Activated CD4-positive, alpha-beta T cell treated with anti-CD3 and anti-CD28 coated beads for 4 hours (primary cell): Measurements from ENCODE around the gene UBTD2.
"Not testable (repeated sequence)": the region's sequence is repeated elsewhere in the genome, so short reads cannot be mapped to it uniquely, and the experiment has no call there.

ENCODE experiments used
- DNase-seq, 2 donors: peaks; one replicate each; pipeline ENCODE4 v3.0.0-alpha.2; 2020

UBTD2 gene

GRCh38 chr5:172291837-172292236 is 8.3 kb upstream of the UBTD2 start:
- DNase-seq: not testable (repeated sequence)

GRCh38 chr5:172288465-172288864 is 4.9 kb upstream of the UBTD2 start:
- DNase-seq: no peak

- not testable (repeated sequence) for DNase-seq
Measured at GRCh38 chr5:172287140-172287539, 3.6 kb upstream of the UBTD2 start.

DNA sequence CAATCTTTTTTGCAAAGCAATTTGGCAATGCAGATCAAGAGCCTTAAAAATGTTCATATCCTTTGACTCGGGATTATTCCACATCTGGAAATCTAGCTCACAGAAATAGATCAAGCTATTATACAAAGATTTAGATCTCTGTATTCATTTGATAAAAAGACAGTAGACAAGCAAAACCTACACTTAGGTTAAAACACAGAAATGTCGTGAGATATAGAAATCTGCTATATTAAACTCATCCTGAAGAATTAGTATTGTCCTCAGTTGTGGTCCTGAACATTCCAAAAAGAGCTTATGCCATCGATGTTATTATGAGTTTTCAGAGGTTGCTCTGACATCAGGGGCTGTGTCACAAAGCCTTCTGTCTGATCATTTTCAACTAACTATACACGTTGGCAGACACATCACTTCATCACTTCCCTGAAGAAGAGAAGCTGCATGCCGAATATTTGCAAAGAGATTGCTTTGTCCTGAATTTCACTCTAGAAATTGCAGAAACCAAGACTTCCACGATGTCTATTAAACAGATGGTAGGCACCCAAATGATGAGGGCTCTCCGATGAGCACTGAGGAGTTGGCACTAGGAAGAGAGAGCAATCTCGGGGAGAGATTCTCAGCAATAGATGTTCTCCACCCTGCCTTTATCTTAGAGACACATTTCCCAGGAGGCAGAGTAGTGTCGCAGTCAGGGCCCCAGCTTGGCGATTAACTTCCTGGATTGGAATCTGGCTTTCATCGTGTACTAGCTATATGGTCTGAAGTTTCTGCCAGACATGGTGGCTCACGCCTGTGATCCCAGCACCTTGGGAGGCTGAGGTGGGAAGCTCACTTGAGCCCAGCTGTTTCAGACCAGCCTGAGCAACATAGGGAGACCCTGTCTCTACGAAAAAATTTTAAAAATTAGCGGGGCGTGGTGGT is 1.9 kb upstream of the UBTD2 start:
- no peak for DNase-seq

- no peak for DNase-seq
Measured at GRCh38 chr5:172284611-172284980, 1.0 kb upstream of the UBTD2 start.

GRCh38 chr5:172283862-172284610 is 472 bp upstream of the UBTD2 start:
- DNase-seq: peak; percentile 77 to 79

DNA sequence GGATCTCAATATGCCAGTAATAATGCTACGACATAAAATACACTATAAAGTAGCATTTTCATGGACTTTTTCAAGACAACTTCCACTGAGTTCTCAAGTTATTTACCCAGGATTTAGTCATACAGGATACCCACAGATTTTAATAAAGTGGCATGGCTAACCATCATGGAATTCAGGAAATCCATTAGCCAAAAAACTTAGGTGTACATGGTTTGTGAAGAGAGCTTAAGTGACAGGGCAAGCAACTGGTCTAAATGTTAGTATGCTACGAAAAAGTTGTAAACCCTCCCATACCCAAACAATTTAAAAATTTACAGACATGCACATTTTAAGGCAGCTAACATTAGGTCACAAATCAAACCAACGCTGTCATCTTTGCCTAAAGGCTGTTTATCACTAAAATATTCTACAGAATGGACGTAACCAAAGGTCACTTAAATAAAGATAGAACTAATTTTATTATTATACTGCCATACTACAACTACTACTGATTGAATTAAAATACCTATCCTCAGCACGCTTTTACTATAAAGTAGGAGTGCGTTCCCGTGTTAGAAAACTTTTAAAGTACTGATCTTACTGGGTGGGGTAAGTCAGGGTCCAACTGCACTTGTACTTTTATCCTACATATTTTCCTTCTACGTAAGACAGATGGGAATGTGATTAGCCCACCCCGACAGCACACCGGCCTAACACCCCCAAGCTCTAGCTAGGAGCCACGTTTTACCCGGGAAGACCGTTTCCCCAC is 1.1 kb downstream of the UBTD2 start:
- no peak for DNase-seq

- no peak for DNase-seq
Measured at GRCh38 chr5:172281346-172281745, 2.2 kb downstream of the UBTD2 start.

DNA sequence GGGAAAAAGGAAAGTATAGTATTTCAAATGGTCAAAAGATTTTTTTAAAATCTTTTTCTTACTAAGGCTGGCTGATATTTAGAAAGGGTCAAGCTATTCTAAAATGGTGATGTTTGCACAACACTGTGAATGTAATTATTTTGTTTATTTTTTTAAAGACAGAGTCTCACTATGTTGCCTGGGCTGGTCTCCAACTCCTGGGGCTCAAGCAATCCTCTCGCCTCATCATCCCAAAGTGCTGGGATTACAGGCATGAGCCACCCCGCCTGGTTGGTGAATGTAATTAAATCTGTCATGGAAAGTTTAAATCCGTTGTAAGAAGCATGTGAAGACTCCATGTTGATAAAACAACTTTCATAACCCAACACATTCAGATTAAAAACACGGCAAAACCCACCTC is 2.6 kb downstream of the UBTD2 start:
- no peak for DNase-seq

GRCh38 chr5:172280317-172280716 is 3.2 kb downstream of the UBTD2 start:
- DNase-seq: no peak

DNA sequence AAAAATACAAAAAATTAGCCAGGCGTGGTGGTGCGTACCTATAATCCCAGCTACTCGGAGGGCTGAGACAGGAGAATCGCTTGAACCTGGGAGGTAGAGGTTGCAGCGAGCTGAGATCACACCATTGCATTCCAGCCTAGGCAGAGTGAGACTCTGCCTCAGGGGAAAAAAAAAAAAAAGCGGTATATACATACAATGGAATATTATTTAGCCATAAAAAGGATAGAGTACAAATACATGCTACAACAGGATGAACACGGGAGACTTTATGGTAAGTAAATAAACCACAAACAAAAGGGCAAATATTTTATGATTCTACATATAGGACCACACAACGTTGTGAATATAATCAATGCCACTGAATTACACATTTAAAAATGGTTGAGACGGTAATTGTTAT is 5.2 kb downstream of the UBTD2 start:
- DNase-seq: no peak

DNA sequence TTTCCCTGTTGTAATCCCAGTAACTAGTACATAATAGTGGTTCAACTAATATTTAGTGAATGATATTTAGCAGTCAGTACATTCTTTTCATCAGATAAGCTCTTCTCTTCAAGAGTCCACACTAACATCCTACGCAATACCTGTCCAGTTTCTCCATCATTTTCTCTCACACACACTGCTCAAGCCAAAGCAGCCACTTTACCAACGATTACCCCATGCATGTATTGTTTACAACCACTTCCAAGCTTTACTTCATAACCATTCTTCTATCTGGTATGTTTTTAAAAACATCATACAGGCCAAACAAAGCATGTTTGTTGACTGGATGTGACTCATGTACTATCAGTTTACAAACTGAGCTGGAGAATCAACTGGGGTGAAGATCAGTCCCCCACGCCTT is 7.3 kb downstream of the UBTD2 start:
- no peak for DNase-seq

DNA sequence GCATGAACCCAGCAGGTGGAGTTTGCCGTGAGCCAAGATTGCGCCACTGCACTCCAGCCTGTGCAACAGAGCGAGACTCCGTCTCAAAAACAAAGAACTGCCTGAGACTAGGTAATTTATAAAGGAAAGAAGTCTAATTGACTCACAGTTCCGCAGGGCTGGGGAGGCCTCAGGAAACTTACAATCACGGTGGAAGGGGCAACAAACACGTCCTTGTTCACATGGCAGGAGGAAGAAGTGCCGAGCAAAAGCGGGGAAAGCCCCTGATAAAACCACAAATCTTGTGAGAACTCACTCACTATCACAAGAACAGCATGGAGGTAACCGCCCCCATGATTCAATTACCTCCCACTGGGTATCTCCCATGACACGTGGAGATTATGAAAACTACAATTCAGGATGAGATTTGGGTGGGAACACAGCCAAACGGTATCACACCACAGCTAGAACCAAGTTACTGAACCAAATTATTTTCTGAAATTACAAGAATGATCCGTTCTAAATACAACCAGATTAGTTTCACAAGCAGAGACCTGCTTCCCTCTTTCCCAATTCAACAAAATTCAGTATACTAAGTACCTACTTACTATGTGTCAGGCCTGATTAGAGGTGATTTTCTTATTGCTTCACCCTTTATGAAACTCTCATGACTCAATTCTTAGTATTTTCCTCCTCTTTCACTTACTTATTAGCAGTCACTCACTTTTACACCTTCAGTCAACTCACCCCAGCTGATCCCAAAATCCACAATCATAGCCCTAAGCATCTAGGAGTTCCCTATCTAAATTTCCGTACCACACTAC is 8.4 kb downstream of the UBTD2 start:
- DNase-seq: peak; percentile 61 to 68

- DNase-seq: no peak
Measured at GRCh38 chr5:172267943-172268342, 15.6 kb downstream of the UBTD2 start.

GRCh38 chr5:172266676-172267092 is 16.9 kb downstream of the UBTD2 start:
- DNase-seq: no peak

GRCh38 chr5:172266071-172266675 is 17.4 kb downstream of the UBTD2 start:
- no peak for DNase-seq

- DNase-seq: no peak
Measured at GRCh38 chr5:172264815-172265395, 18.7 kb downstream of the UBTD2 start.

- no peak for DNase-seq
Measured at GRCh38 chr5:172255444-172255843, 28.1 kb downstream of the UBTD2 start.

- DNase-seq: no peak
Measured at GRCh38 chr5:172252501-172252900, 31.1 kb downstream of the UBTD2 start.

GRCh38 chr5:172251419-172251818 is 32.1 kb downstream of the UBTD2 start:
- DNase-seq: no peak

DNA sequence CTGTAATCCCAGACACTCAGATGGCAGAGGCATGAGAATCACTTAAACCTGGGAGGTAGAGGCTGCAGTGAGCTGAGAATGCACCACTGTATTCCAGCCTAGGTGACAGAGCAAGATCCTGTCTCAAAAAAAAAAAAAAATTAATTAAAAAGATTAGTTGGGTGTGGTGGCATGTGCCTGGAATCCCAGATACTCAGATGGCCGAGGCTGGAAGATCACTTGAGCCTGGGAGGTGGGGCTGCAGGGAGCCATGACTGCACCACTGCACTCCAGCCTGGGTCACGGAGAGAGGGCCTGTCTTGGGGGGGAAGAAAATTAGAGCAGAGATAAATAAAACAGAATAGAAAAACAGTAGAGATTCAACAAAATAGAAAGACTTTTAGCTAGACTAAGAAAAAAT is 34.9 kb downstream of the UBTD2 start:
- no peak for DNase-seq

- no peak for DNase-seq
Measured at GRCh38 chr5:172245703-172246125, 37.9 kb downstream of the UBTD2 start.
